HG03103 (cell line): ENCODE measurements around the gene RAPGEF2.
A peak's percentile ranks its signal among the peaks of the same experiment; 100 is the strongest.
"Not testable (repeated sequence)": the region's sequence is repeated elsewhere in the genome, so short reads cannot be mapped to it uniquely, and the experiment has no call there.

Experiments used
- ATAC-seq: cut with Tn5 transposase; IDR thresholded peaks from one replicate; pipeline ENCODE4 v1.9.1; 2021; ENCODE audit warnings: low read depth; ENCODE audit not compliant: unreplicated experiment

Gene RAPGEF2, protein sequence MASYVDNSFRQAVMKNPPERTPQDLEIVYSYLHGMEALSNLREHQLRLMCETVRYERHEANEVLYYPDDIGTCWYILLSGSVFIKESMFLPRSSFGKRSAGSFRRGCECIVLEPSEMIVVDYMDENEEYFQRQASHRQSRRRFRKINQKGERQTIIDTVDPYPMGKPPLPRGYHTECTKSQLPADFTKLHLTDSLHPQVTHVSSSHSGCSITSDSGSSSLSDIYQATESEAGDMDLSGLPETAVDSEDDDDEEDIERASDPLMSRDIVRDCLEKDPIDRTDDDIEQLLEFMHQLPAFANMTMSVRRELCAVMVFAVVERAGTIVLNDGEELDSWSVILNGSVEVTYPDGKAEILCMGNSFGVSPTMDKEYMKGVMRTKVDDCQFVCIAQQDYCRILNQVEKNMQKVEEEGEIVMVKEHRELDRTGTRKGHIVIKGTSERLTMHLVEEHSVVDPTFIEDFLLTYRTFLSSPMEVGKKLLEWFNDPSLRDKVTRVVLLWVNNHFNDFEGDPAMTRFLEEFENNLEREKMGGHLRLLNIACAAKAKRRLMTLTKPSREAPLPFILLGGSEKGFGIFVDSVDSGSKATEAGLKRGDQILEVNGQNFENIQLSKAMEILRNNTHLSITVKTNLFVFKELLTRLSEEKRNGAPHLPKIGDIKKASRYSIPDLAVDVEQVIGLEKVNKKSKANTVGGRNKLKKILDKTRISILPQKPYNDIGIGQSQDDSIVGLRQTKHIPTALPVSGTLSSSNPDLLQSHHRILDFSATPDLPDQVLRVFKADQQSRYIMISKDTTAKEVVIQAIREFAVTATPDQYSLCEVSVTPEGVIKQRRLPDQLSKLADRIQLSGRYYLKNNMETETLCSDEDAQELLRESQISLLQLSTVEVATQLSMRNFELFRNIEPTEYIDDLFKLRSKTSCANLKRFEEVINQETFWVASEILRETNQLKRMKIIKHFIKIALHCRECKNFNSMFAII (N-terminal part only)

DNA sequence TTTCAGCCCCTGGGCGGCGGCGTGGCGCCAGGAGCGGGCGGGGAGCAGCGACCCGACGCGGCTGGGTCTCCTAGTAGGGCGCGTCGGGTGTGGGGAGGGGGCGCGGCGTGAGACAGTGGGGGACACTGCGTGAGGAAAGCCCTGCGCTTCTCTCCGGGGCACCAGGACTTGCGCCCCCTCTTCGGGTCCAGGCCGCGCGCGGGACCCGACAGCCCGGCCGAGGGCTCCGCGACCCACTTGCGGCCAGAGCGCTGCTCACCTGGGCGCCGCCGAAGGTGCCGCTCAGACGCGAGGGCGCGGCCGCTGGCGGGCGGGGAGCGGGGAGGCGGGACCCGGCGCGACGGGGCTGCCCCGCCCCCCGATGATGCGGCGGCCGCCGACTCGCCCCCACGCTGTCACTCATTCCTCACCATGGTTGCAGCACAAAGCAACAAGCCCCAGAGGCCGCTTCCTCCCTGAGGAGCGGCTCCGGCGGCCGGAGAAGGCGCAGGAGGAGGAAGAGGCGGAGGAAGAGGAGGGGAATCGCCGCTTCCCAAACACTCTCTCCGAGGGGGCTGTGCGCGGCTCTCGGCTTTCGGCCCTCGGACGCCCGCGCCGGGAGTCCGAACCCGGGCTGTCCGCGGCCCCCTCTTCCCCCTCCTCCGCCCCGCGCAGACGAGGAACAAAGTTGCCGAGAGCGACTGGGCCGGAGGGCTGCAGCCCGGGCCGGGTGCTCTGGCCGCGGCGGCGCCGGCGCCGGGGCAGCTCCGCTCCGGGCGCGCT is at the start of gene RAPGEF2:
Gene RAPGEF2 (plus strand): TSS at position 458 of the 762 bp plus-strand sequence. CDS start 1,084 bp downstream, outside the sequence.
- peak; percentile 76 for ATAC-seq

DNA sequence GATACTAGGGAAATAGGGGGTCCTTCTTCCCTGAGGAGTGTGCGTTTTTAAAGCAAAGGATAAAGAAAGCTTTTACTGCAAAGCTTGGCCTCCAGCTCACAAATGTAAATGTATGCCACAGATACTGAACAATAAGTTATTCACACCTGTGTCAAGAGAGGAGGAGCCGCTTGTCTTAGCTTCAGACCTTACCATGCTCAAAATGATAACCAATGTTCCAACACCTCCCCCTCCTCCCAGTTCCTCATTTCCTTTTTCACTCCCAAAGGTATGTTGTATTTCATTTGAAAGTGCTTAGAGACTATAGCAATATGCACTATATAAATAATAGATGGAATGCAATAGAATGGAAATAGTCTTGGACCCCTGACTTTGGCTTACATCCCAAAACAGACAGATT is 47.0 kb upstream of the RAPGEF2 start:
- no peak for ATAC-seq

DNA sequence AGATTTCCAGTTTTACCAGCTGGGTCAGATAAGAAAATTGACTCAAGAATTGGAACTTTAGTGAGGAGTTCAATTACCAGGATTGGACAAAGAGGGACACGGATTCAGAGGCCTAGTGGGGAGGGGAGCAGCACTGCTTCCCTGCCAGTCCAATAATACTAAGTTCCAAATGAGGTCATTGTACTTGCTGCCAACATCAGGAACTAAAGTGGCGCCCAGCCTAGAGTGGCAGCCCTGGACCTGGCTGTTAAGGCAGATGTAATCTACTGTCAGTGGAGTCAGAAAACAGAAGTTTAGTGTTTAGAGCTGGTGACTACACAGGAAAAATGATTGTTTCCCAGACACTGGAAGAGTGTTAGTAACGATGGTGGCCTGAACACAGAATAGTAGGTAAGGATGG is 42.7 kb upstream of the RAPGEF2 start:
- ATAC-seq = no peak

DNA sequence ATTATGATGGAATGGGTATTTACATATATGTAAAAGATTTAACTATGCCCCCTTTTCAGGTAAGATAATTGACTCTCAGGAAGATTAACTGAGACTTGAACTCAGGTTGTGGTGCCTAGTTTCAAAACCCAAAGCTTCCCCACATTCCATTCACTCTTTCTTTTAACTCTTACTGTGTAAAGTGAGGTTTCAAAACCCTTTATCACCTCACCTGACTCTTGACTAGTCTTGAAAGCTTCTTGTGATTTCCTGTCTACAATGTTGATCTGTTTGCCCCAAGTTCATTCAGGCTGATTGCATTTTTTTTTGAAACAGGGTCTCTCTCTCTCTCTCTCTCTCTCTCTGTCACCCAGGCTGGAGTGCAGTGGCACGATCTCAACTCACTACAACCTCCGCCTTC is 40.5 kb upstream of the RAPGEF2 start:
- no peak for ATAC-seq

DNA sequence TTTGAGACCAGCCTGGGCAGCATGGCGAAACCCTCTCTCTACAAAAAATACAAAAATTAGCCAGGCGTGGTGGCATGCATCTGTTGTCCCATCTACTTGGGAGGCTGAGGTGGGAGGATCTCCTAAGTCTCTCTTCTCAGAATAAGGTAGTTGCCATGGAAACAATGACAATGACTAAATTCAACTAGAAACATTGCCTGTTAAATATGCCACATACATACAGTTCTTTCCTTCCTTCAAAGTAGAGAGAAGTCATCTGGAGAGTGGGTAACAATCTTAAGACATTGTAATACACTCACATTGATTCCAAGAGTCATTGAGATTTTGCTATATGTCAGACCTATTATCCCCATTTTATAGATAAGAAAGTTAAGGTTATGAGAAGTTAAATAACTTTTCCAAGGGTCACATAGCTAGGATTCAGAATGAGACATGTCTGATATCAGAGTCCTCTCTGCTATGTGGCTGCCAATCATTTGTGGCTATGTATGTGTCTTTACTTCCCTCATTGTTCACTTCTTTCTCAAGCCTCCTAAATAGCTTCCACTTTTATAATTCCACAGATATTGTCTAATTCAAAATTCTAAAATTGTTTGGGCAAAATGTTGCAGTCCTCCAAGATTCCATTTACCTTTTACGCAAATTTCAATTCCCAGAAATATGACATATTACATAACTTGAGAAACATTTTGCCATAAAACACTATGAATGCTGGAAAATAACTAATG is 37.2 kb upstream of the RAPGEF2 start:
- ATAC-seq = no peak

DNA sequence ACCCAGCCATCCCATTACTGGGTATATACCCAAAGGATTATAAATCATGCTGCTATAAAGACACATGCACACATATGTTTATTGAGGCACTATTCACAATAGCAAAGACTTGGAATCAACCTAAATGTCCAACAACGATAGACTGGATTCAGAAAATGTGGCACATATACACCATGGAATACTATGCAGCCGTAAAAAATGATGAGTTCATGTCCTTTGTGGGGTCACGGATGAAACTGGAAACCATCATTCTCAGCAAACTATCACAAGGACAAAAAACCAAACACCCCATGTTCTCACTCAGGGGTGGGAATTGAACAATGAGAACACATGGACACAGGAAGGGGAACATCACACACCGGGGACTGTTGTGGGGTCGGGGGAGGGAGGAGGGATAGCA is 34.7 kb upstream of the RAPGEF2 start:
- ATAC-seq = not testable (repeated sequence)

DNA sequence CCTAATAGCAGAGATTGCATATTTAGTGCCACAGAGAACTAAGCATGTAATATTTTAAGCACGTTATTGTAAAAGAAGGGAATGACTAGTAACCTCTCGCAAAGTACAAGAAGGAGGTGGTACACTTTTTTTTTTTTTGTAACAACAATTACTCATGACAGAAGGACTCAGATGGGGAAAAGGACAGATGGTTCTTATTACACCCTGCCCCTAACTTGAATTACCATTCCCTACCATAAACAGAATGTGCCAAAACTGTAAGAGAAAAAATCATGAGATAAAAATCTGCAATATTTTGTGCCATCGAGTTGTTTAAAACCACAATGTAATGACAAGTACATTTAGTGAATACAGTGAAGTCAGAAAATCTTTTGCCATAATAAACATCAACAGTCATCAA is 33.0 kb upstream of the RAPGEF2 start:
- no peak for ATAC-seq

DNA sequence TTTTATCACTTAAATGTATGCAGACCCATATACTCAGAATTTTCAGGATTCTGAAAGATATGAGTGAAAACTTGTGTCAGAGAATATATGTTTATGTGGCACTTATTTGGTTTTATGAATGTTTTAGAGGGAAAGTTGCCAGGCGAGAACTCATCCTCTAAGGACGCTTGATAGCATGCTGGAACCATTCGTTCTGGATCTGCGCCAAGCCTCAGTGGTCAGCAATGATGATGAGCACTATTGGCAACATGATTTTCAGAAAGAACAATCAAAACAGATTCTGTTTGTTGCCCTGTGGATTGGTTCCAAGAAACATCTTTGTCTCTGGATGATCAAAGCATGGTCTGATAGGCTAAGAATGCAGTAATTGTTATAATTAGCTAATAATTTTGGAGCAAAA is 32.1 kb upstream of the RAPGEF2 start:
- no peak for ATAC-seq

DNA sequence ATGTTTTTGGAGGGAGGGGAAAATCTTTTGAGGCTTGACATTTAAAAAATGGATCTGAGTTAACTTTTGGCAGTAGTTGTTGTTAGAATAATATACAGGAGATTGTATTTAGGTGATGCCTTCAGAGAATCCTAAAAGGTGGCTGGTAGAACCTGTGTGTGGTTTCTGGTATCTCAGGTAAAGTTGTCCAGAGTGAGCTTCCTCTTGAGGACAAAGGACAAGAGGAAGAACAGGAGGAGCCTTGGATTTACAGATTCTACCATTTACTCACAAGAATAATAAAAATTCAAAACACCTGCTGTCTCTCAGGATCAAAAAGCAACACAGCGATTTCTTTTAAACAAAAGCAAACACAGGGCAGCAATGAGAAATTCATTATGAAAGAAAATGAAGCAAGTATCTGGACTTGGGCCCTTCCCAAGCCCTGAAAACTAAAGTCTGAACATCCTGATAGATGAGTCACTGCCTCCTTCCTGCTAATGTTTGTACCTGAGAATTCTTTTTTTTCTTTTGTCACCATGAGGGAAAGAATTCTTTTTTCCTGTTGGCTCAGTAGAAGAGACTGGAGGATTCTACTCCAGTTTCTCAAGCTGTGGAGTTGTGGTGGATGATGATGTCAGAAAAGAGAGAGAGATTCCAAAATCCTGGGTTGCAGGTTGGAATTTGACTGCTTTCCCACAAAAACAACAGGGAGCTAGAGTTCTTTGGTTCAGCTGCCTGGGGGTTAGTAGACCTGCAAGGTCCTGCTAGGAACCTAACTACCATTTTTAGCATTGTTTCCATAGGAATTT is 31.5 kb upstream of the RAPGEF2 start:
- ATAC-seq = no peak

DNA sequence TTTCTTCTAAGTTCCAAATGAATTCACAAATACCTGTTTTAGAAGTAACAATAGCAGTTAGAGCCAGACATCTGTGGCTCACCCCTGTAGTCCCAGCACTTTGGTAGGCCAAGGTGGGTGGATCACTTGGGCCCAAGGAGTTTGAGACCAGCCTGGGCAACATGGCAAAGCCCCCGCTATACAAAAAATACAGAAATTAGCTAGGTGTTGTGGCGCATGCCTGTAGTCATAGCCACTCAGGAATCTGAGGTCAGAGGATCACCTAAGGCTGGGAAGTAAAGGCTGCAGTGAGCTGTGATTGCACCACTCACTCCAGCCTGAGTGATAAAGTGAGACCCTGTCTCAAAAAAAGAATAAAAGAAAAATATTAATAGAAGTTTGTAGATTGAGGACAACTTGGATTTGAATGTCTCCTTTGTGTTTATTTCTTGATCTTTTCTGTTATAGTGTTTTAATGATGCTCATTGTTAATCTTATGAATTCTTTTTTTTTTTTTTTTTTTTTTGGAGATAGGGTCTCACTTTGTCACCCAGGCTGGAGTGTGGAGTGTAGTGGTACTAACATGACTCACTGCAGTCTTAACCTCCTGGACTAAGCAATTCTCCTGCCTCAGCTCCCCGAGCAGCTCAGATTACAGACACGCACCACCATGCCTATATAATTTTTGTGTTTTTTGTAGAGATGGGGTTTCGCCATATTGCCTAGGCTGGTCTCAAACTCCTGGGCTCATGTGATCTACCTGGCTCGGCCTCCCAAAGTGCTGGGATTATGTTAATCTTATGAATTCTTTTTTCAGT is 30.7 kb upstream of the RAPGEF2 start:
- ATAC-seq = no peak

DNA sequence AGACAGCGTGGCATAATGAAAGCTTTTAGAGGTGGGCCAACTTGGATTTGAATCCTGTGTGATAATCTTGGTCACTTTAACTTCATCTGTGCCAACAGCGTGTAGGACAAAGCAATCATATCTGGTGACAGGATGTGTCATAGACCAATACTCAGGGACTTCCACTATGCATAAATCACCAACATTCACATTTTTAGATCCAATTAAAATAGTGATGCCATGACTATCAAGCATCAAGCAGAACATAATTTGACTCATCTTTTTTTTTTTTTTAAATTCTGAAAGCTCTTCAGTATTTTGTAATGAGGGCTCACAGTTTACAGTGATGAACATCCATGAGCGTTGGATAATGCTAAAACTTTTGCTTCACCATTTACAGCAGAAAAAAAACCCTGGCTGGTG is 27.3 kb upstream of the RAPGEF2 start:
- ATAC-seq = no peak

DNA sequence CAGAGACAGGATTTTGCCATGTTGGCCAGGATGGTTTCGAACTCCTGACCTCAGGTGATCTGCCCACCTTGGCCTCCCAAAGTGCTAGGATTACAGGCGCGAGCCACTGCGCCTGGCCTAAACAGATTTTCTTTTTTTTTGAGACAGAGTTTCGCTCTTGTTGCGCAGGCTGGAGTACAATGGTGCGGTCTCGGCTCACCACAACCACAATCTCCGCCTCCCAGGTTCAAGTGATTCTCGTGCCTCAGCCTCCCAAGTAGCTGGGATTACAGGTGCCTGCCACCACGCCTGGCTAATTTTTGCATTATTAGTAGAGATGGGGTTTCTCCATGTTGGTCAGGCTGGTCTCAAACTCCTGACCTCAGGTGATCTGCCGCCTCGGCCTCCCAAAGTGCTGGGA is 25.9 kb upstream of the RAPGEF2 start:
- not testable (repeated sequence) for ATAC-seq

DNA sequence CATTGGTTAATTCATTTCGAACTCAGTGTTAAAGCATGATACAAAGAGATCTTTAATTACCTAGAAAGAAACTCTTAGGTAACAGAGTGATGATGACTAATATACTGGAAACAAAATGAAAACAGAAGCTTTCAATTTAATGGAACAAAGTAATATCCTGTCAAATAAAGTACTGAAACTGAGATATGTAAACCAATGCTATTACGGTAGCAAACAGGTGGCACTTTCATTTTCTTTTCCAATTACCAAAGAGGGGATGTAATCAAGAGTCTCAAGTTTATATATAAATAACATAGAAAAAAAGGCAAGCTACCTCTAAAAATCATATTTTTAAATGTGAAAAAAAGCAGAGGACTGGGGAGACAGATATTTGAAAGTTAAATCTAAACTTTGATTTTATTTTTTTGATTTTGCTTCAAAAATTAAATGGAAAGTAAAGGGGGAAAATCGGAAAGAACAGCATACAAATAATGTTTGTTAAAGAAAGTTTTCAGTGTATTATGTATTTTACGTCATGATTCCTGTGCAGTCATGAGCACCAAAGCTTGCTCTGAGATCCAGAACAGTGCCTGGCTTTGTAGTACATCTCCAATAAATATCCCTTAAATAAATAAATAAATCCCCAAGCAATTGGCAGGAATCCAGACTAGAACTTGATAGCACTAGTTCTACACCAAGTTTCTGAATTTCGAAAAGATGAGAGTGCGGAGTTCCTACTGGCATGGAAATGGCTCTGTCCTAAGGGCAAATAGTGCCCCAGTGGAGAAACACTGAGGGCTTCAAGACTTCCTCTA is 25.0 kb upstream of the RAPGEF2 start:
- peak; percentile 97 for ATAC-seq

DNA sequence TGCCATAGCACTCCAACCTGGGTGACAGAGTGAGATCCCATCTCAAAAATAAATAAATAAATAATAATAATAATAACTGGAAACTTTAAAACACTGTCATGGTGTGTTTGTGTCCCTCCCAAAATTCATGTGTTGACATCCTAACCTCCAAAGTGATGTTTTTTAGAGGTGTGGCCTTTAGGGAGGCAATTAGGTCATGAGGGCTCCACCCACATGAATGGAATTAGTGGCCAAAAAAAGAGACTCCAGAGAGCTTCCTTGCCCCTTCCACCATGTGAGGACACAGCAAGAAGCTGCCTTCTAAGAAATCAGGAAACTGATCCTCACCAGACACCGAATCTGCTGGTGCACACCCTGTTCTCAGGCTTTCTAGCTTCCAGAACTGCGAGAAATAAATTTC is 23.8 kb upstream of the RAPGEF2 start:
- no peak for ATAC-seq

DNA sequence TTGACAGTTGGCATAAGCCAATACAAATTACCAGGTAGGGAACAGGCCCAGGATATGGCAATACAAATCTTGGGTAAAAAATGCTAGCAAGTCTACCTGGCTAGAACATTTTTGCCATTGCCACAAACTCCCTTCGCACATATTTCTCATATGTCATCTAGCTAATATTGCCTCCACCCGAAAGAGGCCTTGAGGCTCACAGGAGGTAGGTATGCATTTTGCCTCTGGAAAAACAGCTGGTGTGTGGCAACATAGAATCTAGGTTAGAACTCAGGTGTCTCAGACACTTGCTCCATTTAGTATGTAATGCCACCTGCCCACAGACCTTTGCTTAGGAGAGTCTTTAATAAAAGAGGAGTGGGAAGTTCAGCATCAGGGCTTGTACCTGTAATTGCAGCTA is 16.3 kb upstream of the RAPGEF2 start:
- ATAC-seq = no peak

DNA sequence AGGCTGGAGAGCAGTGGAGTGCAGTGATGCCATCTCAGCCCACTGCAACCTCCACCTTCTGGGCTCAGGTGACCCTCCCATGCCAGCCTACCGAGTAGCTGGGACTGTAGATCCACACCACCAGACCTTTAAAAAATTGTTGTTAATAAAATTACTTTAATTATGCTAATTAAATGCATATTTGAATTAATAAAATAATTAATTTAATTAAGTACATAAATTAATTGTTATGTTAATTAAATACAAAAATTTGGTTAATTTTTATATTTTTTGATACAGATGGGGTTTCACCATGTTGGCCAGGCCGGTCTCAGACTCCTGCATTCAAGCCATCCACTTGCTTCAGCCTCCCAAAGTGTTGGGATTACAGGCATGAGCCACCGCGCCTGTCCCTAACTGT is 12.6 kb upstream of the RAPGEF2 start:
- no peak for ATAC-seq

DNA sequence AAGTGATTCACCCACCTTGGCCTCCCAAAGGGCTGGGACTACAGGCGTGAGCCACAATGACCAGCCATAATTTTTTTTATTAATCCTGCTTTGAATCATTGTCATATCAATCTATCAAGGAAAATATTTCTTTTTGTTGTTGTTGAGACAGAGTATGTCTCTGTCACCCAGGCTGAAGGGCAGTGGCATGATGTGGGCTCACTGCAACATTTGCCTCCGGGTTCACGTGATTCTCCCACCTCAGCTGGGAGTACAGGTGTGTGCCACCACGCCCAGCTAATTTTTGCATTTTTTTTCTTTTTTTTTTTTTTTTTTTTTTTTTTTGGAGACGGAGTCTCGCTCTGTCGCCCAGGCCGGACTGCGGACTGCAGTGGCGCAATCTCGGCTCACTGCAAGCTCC is 8.7 kb upstream of the RAPGEF2 start:
- ATAC-seq = not testable (repeated sequence)

DNA sequence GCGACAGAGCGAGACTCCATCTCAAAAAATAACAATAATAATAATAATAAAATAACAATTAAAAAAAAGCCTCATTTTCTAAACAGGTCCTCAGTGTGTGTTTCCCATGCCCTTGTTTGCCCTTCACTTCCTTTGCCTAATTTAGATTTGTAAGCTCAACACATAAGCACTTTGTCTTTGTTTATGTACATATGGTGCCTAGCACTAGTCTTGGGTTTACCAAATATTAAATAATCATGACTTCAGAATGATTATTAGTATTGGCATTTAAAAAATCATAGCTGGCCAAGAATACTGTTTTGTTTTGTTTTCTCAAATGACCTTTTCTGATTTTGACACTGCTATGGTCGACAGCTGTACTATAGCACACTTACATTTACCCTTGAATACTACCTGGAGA is 6.4 kb upstream of the RAPGEF2 start:
- ATAC-seq = no peak
